IgD-negative memory B cell (primary cell): ENCODE data around the gene USP44. TPM values are rescaled to one million over a fixed set of nuclear protein-coding genes. Genes with fewer than 3 reads are reported as not detected.

Experiments
- H3K27ac Mint-ChIP-seq, 3 donors: one replicate each; pipeline ENCODE4 v1.8.0; 2020 to 2022; ENCODE audit warnings: mild to moderate bottlenecking in 3 of 3, mixed read lengths in 3 of 3, moderate library complexity in 1 of 3
- H3K27me3 Mint-ChIP-seq: one replicate; pipeline ENCODE4 v1.8.0; 2021; ENCODE audit warnings: mixed read lengths
- H3K36me3 Mint-ChIP-seq: one replicate; pipeline ENCODE4 v1.8.0; 2020; ENCODE audit warnings: mild to moderate bottlenecking, mixed read lengths
- H3K4me1 Mint-ChIP-seq, 3 donors: one replicate each; pipeline ENCODE4 v1.8.0; 2020 to 2022; ENCODE audit warnings: mixed read lengths in 3 of 3, mild to moderate bottlenecking in 1 of 3
- H3K4me3 Mint-ChIP-seq, 4 donors: one replicate each; pipeline ENCODE4 v1.8.0; 2020 to 2022; ENCODE audit warnings: mild to moderate bottlenecking in 4 of 4, mixed read lengths in 4 of 4, moderate library complexity in 3 of 4
- H3K9me3 Mint-ChIP-seq, 3 donors: one replicate each; pipeline ENCODE4 v1.8.0; 2020 to 2021; ENCODE audit warnings: mixed read lengths in 3 of 3, mild to moderate bottlenecking in 1 of 3
- polyA plus RNA-seq: library from polyadenylated mRNA; unstranded; fragments of 300-500 nt; fragmentation: Illumina TruSeq; gene quantifications from one replicate; pipeline ENCODE4 v1.2.3, GENCODE V29; 2021

Gene USP44
- polyA plus RNA-seq, 1 donor from 2014 or later: 5.5 TPM

- Mint-ChIP-seq H3K27me3 (no peaks in the 10 kb centered on the region), H3K36me3 (peaks cover 11% of the 10 kb centered on the region), H3K27ac (peak within 1 kb of the TSS; percentile 74 to 97 (median 90)), H3K4me3 (peak within 1 kb of the TSS; percentile 97 to 100 (median 98)), H3K4me1 (peaks cover 23 to 35% (median 34%) of the 10 kb centered on the region in 3 donors), H3K9me3 (no peaks in the 10 kb centered on the region)
Observed at GRCh38 chr12:95473884-95474659, 77.2 kb downstream of the USP44 start, which contains the start of gene METAP2. TSS of gene METAP2 (plus strand) at chr12:95474152. CDS start at chr12:95474180, 28 bp downstream.

DNA sequence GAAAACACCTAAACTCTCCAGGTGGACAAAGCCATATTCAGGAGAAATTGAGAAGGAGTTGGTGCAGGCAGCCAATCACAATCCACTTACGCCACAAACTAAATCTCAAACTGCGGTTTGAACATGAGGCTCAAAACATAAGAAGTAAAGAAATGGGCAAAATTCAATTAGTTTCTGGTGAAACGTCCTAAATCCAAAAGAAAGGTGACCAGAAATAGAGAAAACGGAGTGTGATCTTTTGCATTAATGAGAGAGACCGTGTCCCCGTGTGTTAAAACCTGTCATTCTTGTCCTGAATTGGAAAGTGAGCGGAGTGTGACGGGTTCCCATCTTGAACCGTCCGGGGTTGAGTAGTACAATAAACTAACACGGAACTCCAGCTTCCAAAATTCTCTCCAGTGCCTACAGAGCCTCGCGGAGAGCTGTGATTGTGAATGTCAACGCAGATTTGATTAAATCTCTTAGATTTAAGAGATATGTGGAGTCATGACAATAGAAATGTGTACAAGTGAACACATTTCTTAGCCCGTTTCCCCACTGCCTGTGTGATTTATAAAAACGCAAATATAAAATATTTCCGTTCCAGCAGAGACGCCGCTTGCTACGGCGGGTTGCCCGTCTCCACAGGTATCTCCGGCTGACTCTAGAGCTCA, 77.9 kb downstream of the USP44 start:
- Mint-ChIP-seq H3K36me3 (peaks cover 11% of the 10 kb centered on the region), H3K9me3 (no peaks in the 10 kb centered on the region), H3K4me1 (peaks cover 17 to 32% (median 28%) of the 10 kb centered on the region in 3 donors), H3K4me3 (peak overlapping the region; percentile 97 to 100 (median 98)), H3K27ac (peak overlapping the region; percentile 74 to 97 (median 90)), H3K27me3 (no peaks in the 10 kb centered on the region)

- no peaks in the 10 kb centered on the region for H3K9me3 Mint-ChIP-seq
- H3K27ac Mint-ChIP-seq: no peak overlapping the region
- peak overlapping the region in 1 of 4 donors; percentile 21 for H3K4me3 Mint-ChIP-seq
- peaks cover 16 to 29% (median 25%) of the 10 kb centered on the region in 3 donors for H3K4me1 Mint-ChIP-seq
- no peaks in the 10 kb centered on the region for H3K27me3 Mint-ChIP-seq
- peaks cover 8% of the 10 kb centered on the region for H3K36me3 Mint-ChIP-seq
Observed at GRCh38 chr12:95470300-95470699, 81.0 kb downstream of the USP44 start.

Other genes starting within 250 kb of the USP44 start
- gene METAP2, start 77.3 kb downstream of the USP44 start, polyA plus RNA-seq: 37.5 TPM
- not detected for gene NTN4, start 239.3 kb upstream of the USP44 start, polyA plus RNA-seq